ENCODE data around the gene PVALEF. TPM values are rescaled to one million over a fixed set of nuclear protein-coding genes. Genes with fewer than 3 reads are reported as not detected.

PVALEF gene
- total RNA-seq, 1 donor from 2014 or later, result not detected

DNA sequence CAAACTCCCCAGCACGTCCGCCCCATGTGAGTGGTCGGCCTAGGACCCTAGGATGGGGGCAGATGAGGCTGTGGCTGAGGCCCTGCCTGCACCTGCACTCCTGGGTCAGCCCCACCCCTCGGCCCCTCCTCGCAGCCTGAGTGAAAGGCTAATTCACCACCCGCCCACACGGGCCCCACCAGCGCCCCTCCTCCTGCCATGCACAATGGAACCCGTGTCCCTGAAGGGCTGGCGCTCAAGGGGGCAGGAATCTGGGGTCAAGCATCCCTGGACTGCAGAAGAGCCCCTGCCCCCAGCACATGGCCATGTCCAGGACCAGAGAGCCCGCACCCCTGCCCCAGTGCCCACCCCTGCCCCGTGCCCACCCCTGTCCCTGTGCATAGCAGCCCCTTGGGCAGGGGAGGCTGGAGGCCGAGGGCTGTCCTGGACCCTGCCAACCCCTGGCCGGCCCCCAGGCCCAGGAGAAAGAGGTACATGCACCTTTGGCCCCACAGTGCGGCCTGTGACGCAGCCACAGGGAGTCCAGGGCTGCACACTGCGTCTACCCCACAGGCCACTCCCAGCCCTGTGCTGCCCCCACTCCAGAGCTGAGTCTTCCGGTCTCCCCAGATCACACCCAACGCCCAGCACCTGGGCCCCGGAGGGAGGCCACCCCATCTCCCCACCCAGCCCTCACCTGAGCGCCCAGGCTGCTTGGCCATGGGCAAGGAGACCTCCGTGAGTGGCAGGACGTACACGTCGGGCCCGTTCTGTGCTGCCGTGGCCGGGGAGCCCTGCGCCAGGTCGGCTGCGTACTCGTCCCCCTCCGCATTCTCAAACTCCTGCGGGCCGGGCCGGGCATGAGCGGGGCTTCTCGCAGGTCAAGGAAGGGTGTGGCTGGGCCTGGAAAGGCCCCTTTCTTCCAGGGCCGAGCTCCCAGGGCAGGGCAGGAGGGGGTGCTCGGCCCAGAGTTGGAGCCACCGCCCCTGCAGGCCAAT, 34.6 kb upstream of the PVALEF start:
- Histone ChIP-seq H3K4me3 (ENCODE audit: low read depth, low read length) (no peak overlapping the region), H3K36me3 (ENCODE audit: control insufficient read depth, insufficient read depth, low read length) (no peaks in the 10 kb centered on the region), H3K27me3 (ENCODE audit: control insufficient read depth, insufficient read depth, low read length) (peaks cover 22% of the 10 kb centered on the region)
- TF ChIP-seq, protein P1, sequence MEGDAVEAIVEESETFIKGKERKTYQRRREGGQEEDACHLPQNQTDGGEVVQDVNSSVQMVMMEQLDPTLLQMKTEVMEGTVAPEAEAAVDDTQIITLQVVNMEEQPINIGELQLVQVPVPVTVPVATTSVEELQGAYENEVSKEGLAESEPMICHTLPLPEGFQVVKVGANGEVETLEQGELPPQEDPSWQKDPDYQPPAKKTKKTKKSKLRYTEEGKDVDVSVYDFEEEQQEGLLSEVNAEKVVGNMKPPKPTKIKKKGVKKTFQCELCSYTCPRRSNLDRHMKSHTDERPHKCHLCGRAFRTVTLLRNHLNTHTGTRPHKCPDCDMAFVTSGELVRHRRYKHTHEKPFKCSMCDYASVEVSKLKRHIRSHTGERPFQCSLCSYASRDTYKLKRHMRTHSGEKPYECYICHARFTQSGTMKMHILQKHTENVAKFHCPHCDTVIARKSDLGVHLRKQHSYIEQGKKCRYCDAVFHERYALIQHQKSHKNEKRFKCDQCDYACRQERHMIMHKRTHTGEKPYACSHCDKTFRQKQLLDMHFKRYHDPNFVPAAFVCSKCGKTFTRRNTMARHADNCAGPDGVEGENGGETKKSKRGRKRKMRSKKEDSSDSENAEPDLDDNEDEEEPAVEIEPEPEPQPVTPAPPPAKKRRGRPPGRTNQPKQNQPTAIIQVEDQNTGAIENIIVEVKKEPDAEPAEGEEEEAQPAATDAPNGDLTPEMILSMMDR (IDR thresholded peaks at IDR 0.05; ENCODE audit: insufficient read depth, low read length, poor library complexity, severe bottlenecking), result no peak
- DNase-seq (ENCODE audit: low read depth), result no peak

DNA sequence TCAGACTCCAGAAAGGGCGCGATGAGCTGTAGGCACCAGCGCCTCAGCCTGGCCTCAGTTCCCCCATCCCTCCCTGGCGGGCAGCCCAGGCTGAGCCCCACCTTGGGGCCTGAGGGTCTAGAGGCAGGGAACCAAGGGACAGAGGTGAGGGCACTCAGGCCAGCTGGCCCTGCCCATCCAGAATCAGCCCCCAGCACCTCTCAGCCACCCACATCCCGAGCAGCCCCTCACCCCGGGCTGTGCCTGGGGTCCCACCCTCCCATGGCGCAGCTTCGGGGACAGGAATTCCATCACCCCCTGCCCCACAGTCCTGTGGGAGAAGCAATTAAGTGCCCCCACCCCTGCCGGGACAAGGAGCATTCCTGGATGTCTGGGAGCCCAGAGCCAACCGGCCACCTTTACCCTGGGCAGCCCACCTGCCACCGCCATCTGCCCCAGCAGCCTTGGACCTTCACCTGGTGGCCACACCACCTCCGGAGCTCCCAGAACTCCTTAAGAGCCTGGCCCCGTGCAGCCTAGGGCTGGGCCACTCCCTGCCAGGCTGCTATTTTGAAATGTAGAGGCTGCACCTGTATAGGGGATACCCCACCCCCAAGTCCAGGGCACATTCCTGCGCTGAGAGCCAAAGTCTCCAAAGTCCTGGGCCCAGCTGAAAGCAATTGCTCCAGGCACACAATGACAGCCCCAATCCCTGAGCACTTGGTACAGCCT, 33.7 kb upstream of the PVALEF start:
- TF ChIP-seq, protein P1 (IDR thresholded peaks at IDR 0.05; ENCODE audit: insufficient read depth, low read length, poor library complexity, severe bottlenecking), result no peak
- Histone ChIP-seq H3K4me3 (ENCODE audit: low read depth, low read length) (no peak overlapping the region), H3K36me3 (ENCODE audit: control insufficient read depth, insufficient read depth, low read length) (no peaks in the 10 kb centered on the region), H3K27me3 (ENCODE audit: control insufficient read depth, insufficient read depth, low read length) (peaks cover 21% of the 10 kb centered on the region)
- DNase-seq (ENCODE audit: low read depth), result no peak

DNA sequence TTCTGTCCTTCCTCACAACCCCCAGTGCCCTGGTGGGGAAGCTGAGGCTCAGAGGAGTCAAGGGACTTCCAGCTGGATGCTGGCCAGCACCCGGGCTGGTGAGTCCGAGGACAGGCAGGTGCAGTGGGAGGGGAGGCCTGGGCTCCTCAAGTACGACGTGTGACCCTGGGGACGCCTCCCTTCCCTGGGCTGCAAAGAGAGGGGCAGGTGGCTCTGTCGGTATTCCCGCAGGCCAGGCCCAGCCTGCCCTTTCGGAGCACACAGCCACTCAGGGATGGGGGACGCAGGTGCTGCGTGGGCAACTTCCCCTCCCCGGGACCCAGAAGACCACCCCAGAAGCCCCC, 33.1 kb upstream of the PVALEF start:
- no peak overlapping the region for H3K4me3 ChIP-seq (ENCODE audit: low read depth, low read length)
- TF ChIP-seq, protein P1 (IDR thresholded peaks at IDR 0.05; ENCODE audit: insufficient read depth, low read length, poor library complexity, severe bottlenecking), result no peak
- peaks cover 21% of the 10 kb centered on the region for H3K27me3 ChIP-seq (ENCODE audit: control insufficient read depth, insufficient read depth, low read length)
- no peak for DNase-seq (ENCODE audit: low read depth)
- no peaks in the 10 kb centered on the region for H3K36me3 ChIP-seq (ENCODE audit: control insufficient read depth, insufficient read depth, low read length)

DNA sequence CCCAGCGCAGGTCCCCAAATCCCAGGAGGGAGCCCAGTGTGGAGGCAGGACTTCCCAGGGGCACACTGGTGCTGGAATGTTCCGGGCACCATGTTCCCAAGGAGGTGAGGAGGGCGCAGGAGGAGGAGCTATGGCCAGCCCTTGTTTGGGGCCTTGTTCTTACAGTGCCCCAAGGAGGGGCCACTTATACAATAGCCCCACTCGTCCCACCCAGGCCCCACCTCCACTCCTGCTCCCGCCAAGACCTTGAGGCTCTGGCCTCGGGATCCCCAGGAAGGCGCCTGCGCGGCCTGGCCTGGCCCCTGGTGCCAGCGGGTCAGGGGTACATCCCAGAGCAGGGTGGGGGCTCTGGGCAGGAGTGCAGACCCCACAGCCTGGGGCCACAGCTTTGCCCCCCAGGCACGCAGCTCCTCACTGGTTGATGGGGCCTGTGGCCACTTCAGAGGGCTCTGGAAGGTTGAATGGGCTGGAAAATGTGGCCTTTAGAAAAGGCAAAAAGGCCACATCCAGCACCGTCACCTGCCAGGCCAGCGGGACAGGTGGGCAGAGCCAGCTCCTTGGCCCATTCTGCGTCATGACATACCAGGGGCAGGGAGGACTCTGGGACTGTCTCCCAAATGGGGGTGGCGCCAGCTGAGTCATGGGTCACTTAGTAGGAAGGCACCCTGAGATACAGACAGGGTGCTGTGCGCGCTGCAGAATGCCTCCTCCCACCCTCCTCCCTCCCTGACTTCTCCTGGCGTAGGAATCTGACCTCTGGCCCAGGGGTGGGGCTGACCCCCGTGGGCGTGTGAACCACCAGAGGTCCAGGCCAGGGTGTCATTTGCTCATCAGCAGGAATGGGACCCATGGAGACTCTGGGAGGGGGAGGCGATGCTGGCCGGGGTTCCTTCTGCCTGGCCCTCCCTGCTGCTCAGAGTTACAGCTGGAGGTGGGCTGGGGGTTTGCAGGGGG, 32.3 kb upstream of the PVALEF start:
- Histone ChIP-seq H3K27me3 (ENCODE audit: control insufficient read depth, insufficient read depth, low read length) (peaks cover 16% of the 10 kb centered on the region), H3K36me3 (ENCODE audit: control insufficient read depth, insufficient read depth, low read length) (no peaks in the 10 kb centered on the region), H3K4me3 (ENCODE audit: low read depth, low read length) (no peak overlapping the region)
- TF ChIP-seq, protein P1 (IDR thresholded peaks at IDR 0.05; ENCODE audit: insufficient read depth, low read length, poor library complexity, severe bottlenecking), result no peak
- DNase-seq (ENCODE audit: low read depth), result no peak

DNA sequence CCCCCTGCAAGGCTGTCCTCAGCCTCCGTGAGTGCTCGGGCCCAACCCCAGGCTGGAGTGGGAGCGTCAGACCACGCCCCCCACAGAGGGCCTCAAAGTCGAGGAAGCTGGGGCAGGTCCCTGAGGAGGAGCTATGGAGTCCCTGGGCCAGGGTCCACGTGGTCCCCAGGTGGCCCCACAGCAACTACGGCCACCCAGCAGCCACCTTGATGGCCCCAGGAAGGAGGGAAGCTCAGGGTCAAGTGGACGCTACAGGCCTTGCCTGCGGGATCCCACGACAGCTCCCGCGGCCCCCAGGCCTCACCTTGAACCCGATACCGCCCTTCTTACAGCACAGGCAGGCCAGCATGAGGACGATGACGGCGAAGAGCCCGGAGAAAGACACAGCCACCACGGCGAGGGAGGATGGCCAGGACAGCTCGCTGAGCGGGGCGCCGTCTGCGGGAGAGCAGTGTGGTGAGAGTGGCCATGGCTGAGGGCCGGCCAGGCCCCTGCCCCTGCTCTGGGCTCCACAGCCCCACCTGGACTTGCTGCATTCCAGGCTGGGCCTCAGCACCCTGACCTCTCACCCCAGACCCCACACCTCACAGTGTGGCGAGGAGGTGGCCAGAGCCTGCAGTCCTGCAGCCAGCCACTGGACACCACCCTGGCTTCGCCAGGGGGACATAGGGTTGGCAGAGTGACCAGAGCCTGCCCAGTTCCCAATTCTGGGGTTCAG, 31.1 kb upstream of the PVALEF start:
- H3K4me3 ChIP-seq (ENCODE audit: low read depth, low read length), result no peak overlapping the region
- no peak for DNase-seq (ENCODE audit: low read depth)
- TF ChIP-seq, protein P1 (IDR thresholded peaks at IDR 0.05; ENCODE audit: insufficient read depth, low read length, poor library complexity, severe bottlenecking), result no peak
- peaks cover 14% of the 10 kb centered on the region for H3K27me3 ChIP-seq (ENCODE audit: control insufficient read depth, insufficient read depth, low read length)
- H3K36me3 ChIP-seq (ENCODE audit: control insufficient read depth, insufficient read depth, low read length), result no peaks in the 10 kb centered on the region

Measured in kidney epithelial cell (primary cell).